SJSA1 (cell line): Measurements from ENCODE around the gene VSIG10. TPM values are rescaled to one million over a fixed set of nuclear protein-coding genes. Genes with fewer than 3 reads are reported as not detected.

ENCODE experiments used
- DNase-seq, 2 experiments: peaks; one replicate each; pipeline ENCODE4 v3.0.0-alpha.2; 2015 to 2020; ENCODE audit warnings: low spot score in 2 of 2, low read depth in 1 of 2
- H3K27ac ChIP-seq: fragments of 250-450 bp; sonication (Bioruptor Pico); 2 replicates; pipeline ENCODE4 v1.5.1; 2020; ENCODE audit warnings: mild to moderate bottlenecking, moderate library complexity
- H3K27me3 ChIP-seq: fragments of 250-450 bp; sonication (Bioruptor Pico); replicated peaks from 2 replicates; pipeline ENCODE4 v1.5.1; 2020; ENCODE audit warnings: mild to moderate bottlenecking, moderate library complexity
- H3K36me3 ChIP-seq: fragments of 250-450 bp; sonication (Bioruptor Pico); 2 replicates; pipeline ENCODE4 v1.5.1; 2020; ENCODE audit warnings: mild to moderate bottlenecking
- H3K4me1 ChIP-seq: fragments of 250-450 bp; sonication (Bioruptor Pico); replicated peaks from 2 replicates; pipeline ENCODE4 v1.6.1; 2021; ENCODE audit warnings: mild to moderate bottlenecking
- H3K4me3 ChIP-seq: fragments of 250-450 bp; sonication (Bioruptor Pico); 2 replicates; pipeline ENCODE4 v1.5.1; 2020; ENCODE audit warnings: mild to moderate bottlenecking
- H3K9me3 ChIP-seq: fragments of 250-450 bp; sonication (Bioruptor Pico); replicated peaks from 2 replicates; pipeline ENCODE4 v1.5.1; 2020; ENCODE audit warnings: mild to moderate bottlenecking
- total RNA-seq: library from RNA; depleted of rRNA; stranded (reverse); fragments of >200 nt; shearing (Covaris generic); gene quantifications from 2 replicates; pipeline ENCODE4 v1.2.3, GENCODE V29; 2014

Gene VSIG10
- total RNA-seq, 1 experiment from 2014 or later = 14.6 TPM

DNA sequence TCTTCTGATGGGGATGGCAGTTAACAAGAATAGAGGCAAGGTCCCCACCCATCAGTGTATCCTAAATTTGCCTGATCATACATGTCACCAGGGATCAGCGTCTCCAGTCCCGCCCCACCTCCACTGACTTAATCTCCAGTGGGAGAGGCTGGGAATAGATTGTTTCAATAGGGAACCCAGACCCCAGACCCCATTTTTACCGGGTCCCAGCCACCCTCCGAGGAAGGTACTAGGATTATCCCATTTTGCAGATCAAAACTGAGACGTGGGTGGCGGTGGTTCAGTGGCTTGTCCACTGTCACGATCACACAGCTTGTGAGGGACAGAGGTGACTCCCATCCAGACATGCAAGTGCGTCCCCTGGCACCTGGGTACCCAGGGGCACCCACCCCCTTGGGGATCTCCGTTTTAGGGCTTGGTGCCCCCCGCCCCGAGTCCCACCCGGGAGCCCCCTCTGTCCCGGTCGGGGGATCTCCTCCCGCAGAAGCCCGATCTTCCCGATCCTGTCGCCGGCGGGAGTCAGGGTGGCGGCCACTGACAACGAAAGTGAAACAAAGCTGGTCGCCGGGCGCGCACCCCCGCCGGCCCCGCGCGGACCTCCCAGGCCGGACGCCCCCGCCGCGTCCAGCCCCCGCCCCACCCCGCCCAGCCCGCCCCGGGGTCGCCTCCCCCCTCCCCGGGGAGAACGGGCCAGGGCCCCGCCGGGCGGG lies 43.4 kb downstream of the VSIG10 start:
- no peaks in the 10 kb centered on the region for H3K9me3 ChIP-seq
- H3K27me3 ChIP-seq = no peaks in the 10 kb centered on the region
- peaks cover 21% of the 10 kb centered on the region for H3K36me3 ChIP-seq
- H3K27ac ChIP-seq = peak overlapping the region; percentile 99
- DNase-seq = peak; percentile 60 to 64
- H3K4me1 ChIP-seq = peaks cover 57% of the 10 kb centered on the region
- peak overlapping the region; percentile 87 for H3K4me3 ChIP-seq

DNA sequence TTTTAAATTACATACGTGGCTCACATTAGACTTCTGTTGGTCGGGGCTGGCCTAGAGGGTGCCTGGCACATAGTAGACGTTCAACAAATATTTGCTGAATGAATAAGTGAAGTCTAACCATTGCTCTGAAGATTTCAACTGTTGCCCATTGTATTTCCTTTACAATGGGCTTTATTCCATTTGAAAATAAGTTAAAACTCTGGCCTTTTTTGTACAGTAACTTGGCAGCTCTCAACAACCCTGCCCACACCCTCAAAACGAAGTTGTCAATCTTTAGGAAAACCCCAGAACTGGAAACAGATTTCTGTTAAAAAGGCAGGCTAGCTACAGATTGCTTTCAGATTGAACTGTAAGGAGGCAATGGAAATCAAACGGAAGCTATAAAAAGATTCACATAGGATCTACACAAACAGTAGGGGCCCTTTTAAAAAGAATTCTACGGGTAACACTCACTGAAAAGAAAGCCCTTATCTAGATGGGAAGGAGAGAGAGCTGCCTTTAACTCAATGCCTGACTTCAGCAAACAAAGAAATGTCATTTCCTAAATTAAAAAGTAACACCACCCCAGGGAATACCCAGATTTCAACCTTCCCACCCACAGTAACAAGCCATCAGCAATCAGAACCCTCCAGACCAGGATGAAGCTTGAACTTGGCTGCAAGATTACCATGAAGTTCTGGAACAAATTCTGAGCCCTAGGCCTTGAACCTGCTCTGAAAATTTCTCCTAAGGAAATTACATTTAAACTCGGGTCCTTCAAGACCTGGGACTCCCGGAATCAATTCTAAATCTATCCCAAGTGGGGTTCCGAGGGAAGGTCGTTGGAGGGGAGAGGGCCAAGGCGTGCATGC lies 44.2 kb downstream of the VSIG10 start:
- peak; percentile 48 to 50 for DNase-seq
- H3K36me3 ChIP-seq = peaks cover 21% of the 10 kb centered on the region
- H3K27ac ChIP-seq = peak overlapping the region; percentile 99
- H3K4me1 ChIP-seq = peaks cover 61% of the 10 kb centered on the region
- peak overlapping the region; percentile 87 for H3K4me3 ChIP-seq
- no peaks in the 10 kb centered on the region for H3K9me3 ChIP-seq
- H3K27me3 ChIP-seq = no peaks in the 10 kb centered on the region

GRCh38 chr12:118058881-118059280 lies 44.9 kb downstream of the VSIG10 start:
- peak overlapping the region; percentile 99 for H3K27ac ChIP-seq
- DNase-seq = no peak

DNA sequence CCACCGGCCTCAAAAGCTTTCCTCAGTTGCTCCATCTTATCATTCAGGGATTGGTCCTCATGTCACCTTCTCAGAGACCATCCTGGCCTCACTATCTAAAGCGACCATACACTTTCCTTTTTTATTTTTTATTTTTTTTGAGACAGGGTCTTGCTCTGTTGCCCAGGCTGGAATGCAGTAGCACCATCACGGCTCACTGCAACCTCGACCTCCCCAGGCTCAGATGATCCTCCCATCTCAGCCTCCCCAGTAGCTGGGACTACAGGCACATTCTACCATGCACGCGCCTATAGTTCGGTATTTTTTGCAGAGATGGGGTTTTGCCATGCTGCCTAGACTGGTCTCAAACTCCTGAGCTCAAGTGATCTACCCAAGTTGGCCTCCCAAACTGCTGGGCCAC lies 45.6 kb downstream of the VSIG10 start:
- Histone ChIP-seq H3K9me3 (no peaks in the 10 kb centered on the region), H3K4me3 (no peak overlapping the region), H3K27me3 (no peaks in the 10 kb centered on the region), H3K4me1 (peaks cover 63% of the 10 kb centered on the region), H3K27ac (no peak overlapping the region), H3K36me3 (peaks cover 26% of the 10 kb centered on the region)
- no peak for DNase-seq

More at GRCh38 chr12:118058881-118059280, 44.9 kb downstream of the VSIG10 start:
- peaks cover 63% of the 10 kb centered on the region for H3K4me1 ChIP-seq
- H3K4me3 ChIP-seq = peak overlapping the region; percentile 87
- H3K36me3 ChIP-seq = peaks cover 21% of the 10 kb centered on the region
- no peaks in the 10 kb centered on the region for H3K9me3 ChIP-seq
- no peaks in the 10 kb centered on the region for H3K27me3 ChIP-seq

DNA sequence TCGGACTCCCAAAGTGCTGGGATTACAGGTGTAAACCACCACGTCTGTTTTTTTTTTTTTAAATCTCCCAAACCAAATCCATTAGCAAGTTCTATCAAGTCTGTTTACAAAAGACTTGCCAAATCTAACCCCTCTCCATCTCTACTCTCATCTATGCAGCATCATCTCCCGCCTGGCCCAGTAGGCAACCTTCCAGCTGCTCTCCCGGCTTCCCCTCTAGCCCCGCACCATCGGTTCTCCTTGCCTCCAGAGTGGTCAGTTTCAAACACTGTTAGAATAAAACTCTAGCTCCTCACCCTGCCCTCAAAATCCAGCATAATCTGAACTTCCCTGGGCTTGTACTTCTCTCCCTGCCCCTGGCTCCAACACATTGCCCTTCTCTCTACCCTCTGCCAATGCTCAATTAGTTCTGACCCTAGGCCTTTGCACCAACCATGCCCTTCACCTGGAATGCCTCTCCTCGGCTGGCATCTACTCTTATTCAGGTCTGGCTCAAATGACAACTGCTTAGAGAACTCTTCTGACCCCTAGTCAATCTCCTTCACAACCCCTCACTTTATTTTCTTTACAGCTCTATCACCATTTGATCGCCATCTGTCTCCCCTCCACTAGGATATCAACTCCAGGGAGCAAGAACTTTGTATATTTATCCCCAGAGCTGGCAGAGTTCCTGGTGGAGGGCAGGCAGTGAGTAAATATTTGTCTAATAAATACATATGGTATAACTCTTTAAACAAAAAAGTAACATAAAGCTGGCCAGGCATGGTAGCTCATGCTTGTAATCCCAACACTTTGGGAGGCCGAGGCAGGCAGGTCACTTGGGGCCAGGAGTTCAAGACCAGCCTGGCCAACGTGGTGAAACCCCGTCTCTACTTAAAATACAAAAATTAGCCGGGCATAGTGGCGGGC lies 47.7 kb downstream of the VSIG10 start:
- no peaks in the 10 kb centered on the region for H3K27me3 ChIP-seq

GRCh38 chr12:118055144-118055557 lies 48.7 kb downstream of the VSIG10 start:
- Histone ChIP-seq H3K9me3 (no peaks in the 10 kb centered on the region), H3K4me3 (no peak overlapping the region), H3K27me3 (no peaks in the 10 kb centered on the region), H3K27ac (no peak overlapping the region), H3K4me1 (peaks cover 72% of the 10 kb centered on the region), H3K36me3 (peaks cover 43% of the 10 kb centered on the region)
- DNase-seq = peak; percentile 45 to 60

More for the DNA sequence above, 47.7 kb downstream of the VSIG10 start:
- H3K27ac ChIP-seq = no peak overlapping the region; the same call in 1 of the 2 replicates
- peaks cover 38% of the 10 kb centered on the region for H3K36me3 ChIP-seq
- DNase-seq = peak in 1 of 2 experiments; percentile 22
- H3K4me3 ChIP-seq = no peak overlapping the region
- no peaks in the 10 kb centered on the region for H3K9me3 ChIP-seq
- peaks cover 68% of the 10 kb centered on the region for H3K4me1 ChIP-seq

DNA sequence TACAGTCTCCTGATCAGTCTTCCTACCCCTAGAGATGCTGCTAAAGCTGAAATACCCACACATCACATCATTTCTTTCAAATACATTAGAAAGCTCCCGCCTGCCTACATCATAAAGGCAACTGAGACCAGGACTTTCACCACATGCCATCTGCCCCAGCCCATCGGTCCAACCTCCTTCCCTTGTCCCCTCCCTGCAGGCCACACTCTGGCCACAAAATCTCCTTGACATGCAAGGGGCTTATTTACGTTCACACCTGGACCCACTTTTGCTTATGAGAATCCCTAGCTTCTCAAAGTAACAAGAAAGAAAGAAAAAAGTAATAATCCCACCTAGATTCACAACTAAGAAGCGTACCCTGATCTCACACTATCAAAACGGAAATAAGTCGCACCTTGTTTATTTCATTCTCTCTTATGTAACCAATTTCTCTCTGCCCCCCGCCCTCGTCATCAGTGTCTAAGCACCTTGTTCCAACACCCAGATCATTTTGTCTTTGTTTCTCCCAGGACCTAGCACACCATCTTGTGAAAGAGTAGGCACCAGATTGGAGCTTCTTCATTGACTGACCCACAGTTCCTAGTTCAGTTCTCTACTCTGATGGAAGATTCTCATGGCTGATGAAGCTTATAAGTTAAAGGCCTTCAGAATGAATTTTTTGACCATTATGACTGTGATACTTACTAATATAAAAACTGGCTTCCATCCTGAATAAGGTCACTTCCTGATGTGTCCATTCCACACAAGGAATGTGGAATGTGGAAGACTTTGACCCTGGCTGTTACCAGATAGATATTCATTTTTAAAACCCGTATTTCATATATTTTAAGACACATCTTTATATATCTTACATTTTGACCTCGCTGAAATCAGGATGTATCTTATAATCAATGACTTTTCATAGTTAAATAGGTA lies 50.5 kb downstream of the VSIG10 start:
- Histone ChIP-seq H3K27me3 (no peaks in the 10 kb centered on the region), H3K4me1 (peaks cover 55% of the 10 kb centered on the region), H3K4me3 (no peak overlapping the region), H3K9me3 (no peaks in the 10 kb centered on the region), H3K27ac (peak overlapping the region; percentile 65), H3K36me3 (peaks cover 51% of the 10 kb centered on the region)
- no peak for DNase-seq

DNA sequence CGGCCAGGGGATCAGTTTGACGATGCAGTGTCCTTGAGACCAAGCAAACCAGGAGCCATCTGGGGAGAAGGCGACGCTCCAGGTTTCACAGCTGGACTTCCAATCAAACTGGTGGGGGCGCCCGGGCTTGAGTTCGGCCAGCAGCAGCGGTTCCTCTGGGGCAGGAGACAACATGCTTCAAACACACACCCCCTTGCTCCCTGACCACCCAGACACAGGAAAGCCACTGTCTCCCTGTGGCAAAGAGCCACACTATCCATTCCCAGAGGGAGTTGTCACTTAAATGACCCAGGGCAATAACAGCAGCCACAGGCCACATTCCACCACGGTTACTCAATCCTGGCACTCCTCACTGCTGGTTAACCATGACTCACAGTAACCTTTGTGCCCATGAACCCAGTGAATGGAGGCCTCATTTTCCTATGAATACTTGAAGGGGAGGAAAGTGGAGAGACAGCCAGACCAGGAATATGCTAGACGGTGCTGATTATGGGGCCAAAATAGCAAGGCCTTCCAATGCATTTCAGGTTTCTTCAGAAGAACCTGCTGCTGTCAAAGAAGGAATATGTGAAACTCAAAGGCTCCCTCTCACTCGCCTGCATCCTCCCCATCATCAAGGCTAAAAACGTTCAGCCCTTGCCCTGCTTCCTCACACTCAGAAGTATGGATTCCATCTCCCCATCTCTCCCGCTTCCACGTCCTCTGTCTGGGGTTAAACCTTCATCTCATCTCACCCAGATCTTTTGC lies 51.3 kb downstream of the VSIG10 start:
- Histone ChIP-seq H3K27me3 (no peaks in the 10 kb centered on the region), H3K36me3 (peaks cover 53% of the 10 kb centered on the region), H3K4me1 (peaks cover 54% of the 10 kb centered on the region), H3K9me3 (no peaks in the 10 kb centered on the region), H3K4me3 (no peak overlapping the region), H3K27ac (peak overlapping the region; percentile 65)
- DNase-seq = peak; percentile 95 to 96

DNA sequence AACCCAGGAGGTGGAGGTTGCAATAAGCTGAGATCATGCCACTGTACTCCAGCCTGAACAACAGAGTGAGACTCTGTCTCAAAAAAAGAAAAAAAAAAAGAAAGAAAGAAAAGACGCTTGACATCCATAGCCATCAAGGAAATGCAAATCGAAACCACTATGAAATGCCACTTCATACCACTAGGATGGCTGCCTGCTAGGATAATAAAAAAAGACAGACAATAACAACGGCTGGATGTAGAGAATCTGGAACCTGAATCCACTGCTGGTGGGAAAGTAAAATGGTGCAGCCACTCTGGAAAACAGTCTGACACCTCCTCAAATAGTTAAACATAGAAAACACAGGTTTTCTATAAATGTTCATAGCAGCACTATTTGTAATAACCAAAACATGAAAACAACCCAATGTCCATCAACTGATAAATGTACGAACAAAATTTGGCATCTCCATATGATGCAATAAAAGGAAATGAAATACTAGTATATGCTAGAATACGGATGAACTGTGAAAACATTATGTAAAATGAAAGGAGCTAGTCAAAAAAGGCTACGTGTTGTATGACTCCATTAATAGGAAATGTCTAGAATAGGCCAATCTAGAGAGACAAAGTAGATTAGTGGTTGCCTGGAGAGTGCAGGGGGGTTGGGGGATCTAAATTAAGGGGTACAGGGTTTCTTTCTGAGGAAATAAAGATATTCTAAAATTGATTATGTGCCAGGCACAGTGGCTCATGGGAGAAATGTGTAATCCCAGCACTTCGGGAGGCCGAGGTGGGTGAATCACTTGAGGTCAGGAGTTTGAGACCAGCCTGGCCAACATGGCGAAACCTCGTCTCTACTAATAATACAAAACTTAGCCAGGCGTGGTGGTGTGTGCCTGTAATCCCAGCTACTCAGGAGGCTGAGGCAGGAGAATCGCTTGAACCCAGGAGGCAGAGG lies 52.6 kb downstream of the VSIG10 start:
- H3K4me3 ChIP-seq = no peak overlapping the region
- peaks cover 60% of the 10 kb centered on the region for H3K36me3 ChIP-seq
- H3K9me3 ChIP-seq = no peaks in the 10 kb centered on the region
- peak overlapping the region; percentile 55 for H3K27ac ChIP-seq
- H3K27me3 ChIP-seq = no peaks in the 10 kb centered on the region
- peaks cover 42% of the 10 kb centered on the region for H3K4me1 ChIP-seq
- no peak for DNase-seq

DNA sequence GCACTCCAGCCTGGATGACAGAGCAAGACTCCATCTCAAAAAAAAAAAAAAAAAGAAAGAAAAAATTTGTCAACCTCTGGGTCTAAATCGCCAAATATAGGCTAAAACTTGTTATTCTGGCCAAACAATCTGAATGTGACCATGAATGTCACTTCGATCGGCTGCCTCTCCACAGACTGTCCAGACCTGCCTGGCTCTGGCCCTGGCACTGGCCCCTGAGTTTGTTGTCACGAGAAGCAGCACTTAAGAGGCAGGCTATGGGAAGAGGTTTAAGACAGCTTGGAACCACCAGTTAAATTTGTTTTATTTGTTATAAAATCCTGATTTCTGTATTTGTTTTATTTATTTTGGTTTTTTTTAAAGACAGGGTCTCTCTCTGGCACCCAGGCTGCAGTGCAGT lies 57.4 kb downstream of the VSIG10 start:
- no peak for DNase-seq
- Histone ChIP-seq H3K9me3 (no peaks in the 10 kb centered on the region), H3K27me3 (no peaks in the 10 kb centered on the region), H3K36me3 (peaks cover 85% of the 10 kb centered on the region), H3K4me1 (peaks cover 7% of the 10 kb centered on the region), H3K27ac (no peak overlapping the region), H3K4me3 (no peak overlapping the region)

DNA sequence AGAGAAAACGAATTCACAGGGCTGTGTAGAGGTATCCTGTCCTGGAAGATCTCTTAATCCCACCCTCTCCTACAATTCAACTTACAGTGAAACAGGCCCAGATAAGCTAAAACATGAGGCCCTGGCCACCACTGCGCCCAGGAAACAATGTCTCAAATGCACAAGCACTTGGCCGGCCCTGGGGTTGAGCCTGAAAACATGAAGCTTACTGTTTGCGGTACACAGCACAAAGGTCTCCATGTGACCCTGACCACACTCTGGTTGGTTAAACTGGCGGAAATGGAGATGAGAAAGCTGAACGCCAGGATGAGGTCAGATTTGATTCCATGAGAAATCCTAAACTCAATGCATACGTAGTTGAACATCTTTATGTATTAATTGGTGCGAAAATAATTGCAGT lies 59.2 kb downstream of the VSIG10 start:
- H3K36me3 ChIP-seq = peaks cover 84% of the 10 kb centered on the region
- DNase-seq = no peak
- H3K4me1 ChIP-seq = no peaks in the 10 kb centered on the region
- no peak overlapping the region for H3K27ac ChIP-seq
- no peaks in the 10 kb centered on the region for H3K27me3 ChIP-seq
- no peak overlapping the region for H3K4me3 ChIP-seq
- H3K9me3 ChIP-seq = no peaks in the 10 kb centered on the region
